Upper lobe of left lung (tissue), 6 donors: Measurements from ENCODE around the gene C16orf82. TPM values are rescaled to one million over a fixed set of nuclear protein-coding genes. Genes with fewer than 3 reads are reported as not detected.

ENCODE experiments used
- ATAC-seq, 2 donors: fragments of 200-7000 bp; cut with Tn5 transposase; one replicate each; pipeline ENCODE4 v1.9.1; 2022; ENCODE audit warnings: mild to moderate bottlenecking in 2 of 2, moderate library complexity in 2 of 2; ENCODE audit not compliant: low FRiP score in 2 of 2
- DNase-seq, 2 donors: peaks; one replicate each; pipeline ENCODE4 v3.0.0-alpha.2; 2019 to 2020
- H3K27ac ChIP-seq, 4 donors: fragments of 200-600 bp; sonication (generic); one replicate each; pipeline ENCODE4 v1.5.1; 2016 to 2019
- H3K27me3 ChIP-seq, 4 donors: fragments of 200-600 bp; sonication (generic); one replicate each; pipeline ENCODE4 v1.5.1; 2017 to 2019
- H3K36me3 ChIP-seq, 4 donors: fragments of 200-600 bp; sonication (generic); one replicate each; pipeline ENCODE4 v1.5.1; 2016 to 2019
- H3K4me1 ChIP-seq, 4 donors: fragments of 200-600 bp; sonication (generic); one replicate each; pipeline ENCODE4 v1.5.1; 2018 to 2019
- H3K4me3 ChIP-seq, 4 donors: fragments of 200-600 bp; sonication (generic); one replicate each; pipeline ENCODE4 v1.5.1; 2017 to 2019; ENCODE audit warnings: mild to moderate bottlenecking in 2 of 4, moderate library complexity in 1 of 4
- H3K9me3 ChIP-seq, 4 donors: fragments of 200-600 bp; sonication (generic); one replicate each; pipeline ENCODE4 v1.5.1; 2018 to 2019
- EP300 ChIP-seq, 4 donors: sonication (generic); formaldehyde crosslinking; IDR thresholded peaks; one replicate each; pipeline ENCODE4 v1.5.1; 2017; ENCODE audit warnings: antibody characterized with exemption in 4 of 4, control low read depth in 2 of 4
- POLR2A ChIP-seq, 4 donors: fragments of 450-650 bp; IDR thresholded peaks; one replicate each; pipeline ENCODE4 v1.5.1; 2016 to 2017; ENCODE audit warnings: antibody characterized with exemption in 4 of 4, mild to moderate bottlenecking in 2 of 4
- POLR2AphosphoS5 ChIP-seq, 2 donors: sonication (generic); formaldehyde crosslinking; IDR thresholded peaks; one replicate each; pipeline ENCODE4 v1.5.1; 2017; ENCODE audit warnings: antibody characterized with exemption in 2 of 2
- WGBS, 2 donors: methylation state at CpG; one replicate each; pipeline ENCODE4 v1.1.5; 2017 to 2018; 5-methylcytosine and 5-hydroxymethylcytosine counted together
- total RNA-seq, 6 donors: library from RNA; depleted of rRNA in 4 of 6; stranded (reverse); fragments of >200 nt in 4 of 6; gene quantifications; one replicate each; pipeline versions ENCODE4 v1.1.0 to v1.2.1, GENCODE V29; 2016 to 2021
- TF ChIP-seq, protein P1 (sequence below), 6 experiments: fragments of 450-650 bp in 4 of 6; fragments of 200-600 bp in 2 of 6; sonication (generic) in 2 of 6; IDR thresholded peaks; one replicate each; pipeline ENCODE4 v1.5.1; 2016 to 2019; ENCODE audit warnings: antibody characterized with exemption in 6 of 6
- donor health status: DM: no; HTN: no; CAD: no; lungs with moderate emphysema.
- donor health status: DM: no; HTN: yes; CAD: no; lungs with severe emphysema.

The C16orf82 gene
- total RNA-seq, 6 donors from 2014 or later = not detected

DNA sequence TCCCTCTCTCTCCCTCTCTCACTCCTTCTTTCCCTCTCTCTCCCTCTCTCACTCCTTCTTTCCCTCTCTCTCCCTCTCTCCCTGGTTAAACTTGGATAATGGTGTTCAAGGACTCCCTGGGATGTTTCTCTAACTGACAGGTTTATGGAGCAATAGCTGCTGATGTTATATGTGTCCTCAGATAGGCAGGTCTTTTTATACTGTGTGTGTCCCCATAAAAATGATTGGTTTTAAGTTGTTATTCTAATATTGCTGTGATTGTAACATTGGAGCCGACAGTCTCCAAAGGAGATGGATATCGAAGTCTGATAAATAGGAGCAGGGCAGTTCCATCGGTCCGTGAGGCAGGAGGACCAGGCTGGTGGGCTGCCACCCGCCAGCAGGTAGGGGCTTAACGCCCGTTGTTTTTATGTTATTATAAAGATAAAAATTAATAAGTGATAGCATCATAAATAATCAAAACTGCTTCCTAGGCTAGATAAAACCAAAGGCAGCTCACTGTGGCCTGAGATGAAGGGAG, 38.1 kb upstream of the C16orf82 start:
- no peak for DNase-seq

DNA sequence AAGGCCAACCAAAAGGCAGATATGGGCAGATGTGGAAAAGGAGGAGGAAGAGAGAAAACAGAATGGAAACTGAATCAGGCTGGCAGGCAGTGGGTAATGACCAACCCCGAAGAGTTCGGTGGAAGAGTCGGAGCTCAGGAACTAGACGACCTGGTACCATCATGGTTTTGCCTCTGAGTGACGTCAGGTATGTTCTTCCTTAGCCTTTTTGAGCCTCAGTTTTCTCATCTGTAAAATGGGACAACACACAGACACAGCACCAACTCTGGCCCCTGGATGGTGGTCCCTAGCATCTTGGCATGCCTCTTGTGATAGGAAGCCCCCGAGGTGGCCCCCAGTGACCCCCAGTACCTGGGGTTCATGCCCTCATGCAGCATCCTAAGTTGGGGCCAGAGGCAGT, 37.2 kb upstream of the C16orf82 start:
- WGBS, 2 donors = 82 to 89% methylated on average over 6 of the region's 6 CpGs
- no peaks in the 10 kb centered on the region for H3K36me3 ChIP-seq
- DNase-seq = no peak

More for the DNA sequence above, 38.1 kb upstream of the C16orf82 start:
- H3K36me3 ChIP-seq = no peaks in the 10 kb centered on the region
- no peak overlapping the region for H3K27ac ChIP-seq
- no peak overlapping the region for H3K4me3 ChIP-seq
- no peaks in the 10 kb centered on the region for H3K4me1 ChIP-seq
- WGBS, 2 donors = 87 to 91% methylated on average over 7 of the region's 7 CpGs
- no peak for ATAC-seq
- no peaks in the 10 kb centered on the region for H3K9me3 ChIP-seq
- H3K27me3 ChIP-seq = no peaks in the 10 kb centered on the region
- no peak for TF ChIP-seq EP300 (IDR thresholded peaks at IDR 0.05)
- no peak for TF ChIP-seq POLR2A (IDR thresholded peaks at IDR 0.05)

DNA sequence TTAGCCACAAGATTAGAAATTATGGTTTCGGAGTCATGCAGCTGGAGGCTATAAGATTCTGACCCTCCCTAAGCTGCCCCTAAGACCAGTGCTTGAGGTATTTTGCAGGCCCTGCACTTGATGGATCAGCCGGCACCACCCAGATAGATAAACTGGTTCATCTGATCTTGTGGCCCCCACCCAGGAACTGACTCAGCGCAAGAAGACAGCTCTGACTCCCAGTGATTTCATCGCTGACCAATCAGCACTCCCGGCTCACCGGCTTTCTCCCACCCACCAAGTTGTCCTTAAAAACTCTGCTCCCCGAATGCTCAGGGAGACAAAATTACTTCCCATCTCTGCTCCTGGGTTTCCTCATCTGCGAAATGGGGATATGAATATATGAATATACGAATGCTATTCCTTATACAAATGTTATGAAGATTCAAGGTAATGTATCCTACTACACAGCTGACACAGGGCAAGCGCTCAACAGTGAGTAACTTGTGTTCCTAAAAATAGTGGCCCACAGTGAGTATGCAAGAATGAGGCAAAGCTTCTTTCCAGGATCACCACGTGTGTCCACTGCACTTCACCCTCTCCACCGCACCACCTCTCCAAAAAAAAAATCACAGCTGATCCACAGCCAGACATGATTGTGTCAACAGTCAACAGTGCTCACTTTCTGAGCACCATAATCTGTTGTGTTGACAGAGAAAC, 33.3 kb upstream of the C16orf82 start:
- 83 to 86% methylated on average over 11 to 12 of the region's 12 CpGs for WGBS, 2 donors
- Histone ChIP-seq H3K36me3 (no peaks in the 10 kb centered on the region), H3K9me3 (no peaks in the 10 kb centered on the region), H3K4me3 (no peak overlapping the region), H3K27me3 (no peaks in the 10 kb centered on the region), H3K27ac (no peak overlapping the region), H3K4me1 (no peaks in the 10 kb centered on the region)
- no peak for ATAC-seq
- DNase-seq = no peak
- TF ChIP-seq, protein P1, sequence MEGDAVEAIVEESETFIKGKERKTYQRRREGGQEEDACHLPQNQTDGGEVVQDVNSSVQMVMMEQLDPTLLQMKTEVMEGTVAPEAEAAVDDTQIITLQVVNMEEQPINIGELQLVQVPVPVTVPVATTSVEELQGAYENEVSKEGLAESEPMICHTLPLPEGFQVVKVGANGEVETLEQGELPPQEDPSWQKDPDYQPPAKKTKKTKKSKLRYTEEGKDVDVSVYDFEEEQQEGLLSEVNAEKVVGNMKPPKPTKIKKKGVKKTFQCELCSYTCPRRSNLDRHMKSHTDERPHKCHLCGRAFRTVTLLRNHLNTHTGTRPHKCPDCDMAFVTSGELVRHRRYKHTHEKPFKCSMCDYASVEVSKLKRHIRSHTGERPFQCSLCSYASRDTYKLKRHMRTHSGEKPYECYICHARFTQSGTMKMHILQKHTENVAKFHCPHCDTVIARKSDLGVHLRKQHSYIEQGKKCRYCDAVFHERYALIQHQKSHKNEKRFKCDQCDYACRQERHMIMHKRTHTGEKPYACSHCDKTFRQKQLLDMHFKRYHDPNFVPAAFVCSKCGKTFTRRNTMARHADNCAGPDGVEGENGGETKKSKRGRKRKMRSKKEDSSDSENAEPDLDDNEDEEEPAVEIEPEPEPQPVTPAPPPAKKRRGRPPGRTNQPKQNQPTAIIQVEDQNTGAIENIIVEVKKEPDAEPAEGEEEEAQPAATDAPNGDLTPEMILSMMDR (IDR thresholded peaks at IDR 0.05) = no peak
- TF ChIP-seq POLR2AphosphoS5 (IDR thresholded peaks at IDR 0.05) (no peak), EP300 (IDR thresholded peaks at IDR 0.05) (no peak), POLR2A (IDR thresholded peaks at IDR 0.05) (no peak)

More for the DNA sequence above, 37.2 kb upstream of the C16orf82 start:
- ATAC-seq = no peak
- Histone ChIP-seq H3K9me3 (no peaks in the 10 kb centered on the region), H3K27ac (no peak overlapping the region), H3K27me3 (no peaks in the 10 kb centered on the region), H3K4me1 (no peaks in the 10 kb centered on the region), H3K4me3 (no peak overlapping the region)
- TF ChIP-seq POLR2A (IDR thresholded peaks at IDR 0.05) (no peak), EP300 (IDR thresholded peaks at IDR 0.05) (no peak), POLR2AphosphoS5 (IDR thresholded peaks at IDR 0.05) (no peak)
- TF ChIP-seq, protein P1 (IDR thresholded peaks at IDR 0.05) = no peak

DNA sequence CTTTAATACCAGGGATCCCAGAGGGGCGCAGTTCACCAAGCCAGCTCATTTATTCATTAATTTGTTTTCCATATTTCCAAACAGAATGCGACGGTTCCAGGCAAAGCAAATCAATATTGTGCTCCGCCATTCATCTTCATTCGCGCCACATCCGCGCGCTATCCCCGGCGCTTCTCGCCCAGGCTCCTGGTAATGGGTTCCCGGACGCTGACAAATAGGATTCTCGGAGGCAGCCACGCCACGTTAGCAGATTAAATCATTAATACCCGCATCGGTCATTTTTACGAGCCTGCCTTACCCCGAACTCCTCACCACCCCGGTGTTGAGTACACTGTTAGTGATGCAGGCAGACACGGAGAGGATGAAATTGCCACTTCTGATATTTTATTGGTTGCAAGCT, 26.0 kb upstream of the C16orf82 start:
- H3K9me3 ChIP-seq = no peaks in the 10 kb centered on the region
- no peaks in the 10 kb centered on the region for H3K27me3 ChIP-seq
- no peak overlapping the region for H3K4me3 ChIP-seq
- TF ChIP-seq EP300 (IDR thresholded peaks at IDR 0.05) = no peak
- TF ChIP-seq, protein P1 (IDR thresholded peaks at IDR 0.05) = no peak
- no peak for TF ChIP-seq POLR2AphosphoS5 (IDR thresholded peaks at IDR 0.05)
- TF ChIP-seq POLR2A (IDR thresholded peaks at IDR 0.05) = no peak
- H3K27ac ChIP-seq = no peak overlapping the region
- no peaks in the 10 kb centered on the region for H3K36me3 ChIP-seq
- WGBS, 2 donors = 91 to 94% methylated on average over 23 of the region's 23 CpGs
- DNase-seq (peak in 1 of 2 donors; percentile 38), ATAC-seq (no peak)
- H3K4me1 ChIP-seq = no peaks in the 10 kb centered on the region

DNA sequence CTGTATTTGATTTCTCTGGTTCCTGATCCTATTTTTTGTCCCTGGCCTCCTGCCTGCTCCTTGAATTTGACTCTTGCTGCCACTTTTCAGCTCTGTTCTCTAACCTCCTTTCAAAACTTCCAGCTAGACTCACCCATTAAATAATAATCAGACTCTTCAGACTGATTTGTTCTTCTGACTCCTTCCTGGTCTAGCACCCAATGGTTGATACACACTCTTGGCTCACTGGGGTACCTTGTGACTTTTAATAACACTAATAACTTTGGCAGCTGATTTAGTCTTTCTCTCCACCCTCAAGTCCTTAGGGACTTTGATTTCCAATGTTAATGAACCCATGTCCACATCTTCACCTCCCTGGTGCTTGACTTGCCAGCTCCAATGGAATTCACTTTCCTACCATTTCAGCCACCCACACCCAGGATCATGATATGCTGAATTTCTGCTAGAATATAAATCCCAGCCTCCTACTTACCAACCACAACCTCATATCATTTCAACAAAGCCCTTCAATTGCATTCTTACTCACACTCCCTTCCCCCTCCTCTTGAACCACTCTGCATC, 19.7 kb upstream of the C16orf82 start:
- H3K4me1 ChIP-seq = no peaks in the 10 kb centered on the region
- no peak for ATAC-seq
- TF ChIP-seq POLR2A (IDR thresholded peaks at IDR 0.05) (no peak), EP300 (IDR thresholded peaks at IDR 0.05) (no peak), POLR2AphosphoS5 (IDR thresholded peaks at IDR 0.05) (no peak)
- TF ChIP-seq, protein P1 (IDR thresholded peaks at IDR 0.05) = no peak
- H3K36me3 ChIP-seq = no peaks in the 10 kb centered on the region
- DNase-seq = no peak
- no peak overlapping the region for H3K27ac ChIP-seq
- H3K4me3 ChIP-seq = no peak overlapping the region
- no peaks in the 10 kb centered on the region for H3K9me3 ChIP-seq
- H3K27me3 ChIP-seq = no peaks in the 10 kb centered on the region
